ENCODE data around the gene COL4A1.
A peak's percentile ranks its signal among the peaks of the same experiment; 100 is the strongest.

The COL4A1 gene

DNA sequence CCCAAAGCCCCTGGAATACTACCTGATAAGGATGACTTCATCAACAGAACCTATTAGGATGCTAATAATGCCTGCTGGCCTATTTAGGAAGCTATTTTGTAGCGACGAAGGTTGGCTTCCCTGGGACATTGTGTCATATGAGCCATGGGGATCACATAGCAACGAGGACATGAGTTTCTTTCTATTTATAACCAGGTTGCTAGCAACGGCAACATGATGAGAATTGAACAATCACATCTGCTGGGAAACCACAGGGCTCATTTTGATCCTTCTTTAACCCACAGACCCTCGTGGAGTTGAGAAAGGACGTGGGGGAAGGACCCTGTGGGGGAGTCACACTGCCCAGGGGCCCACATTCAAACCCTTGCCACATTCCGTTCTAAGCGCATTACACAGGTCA lies 172.2 kb downstream of the COL4A1 start:
- DNase-seq (ENCODE audit: low spot score): no peak

DNA sequence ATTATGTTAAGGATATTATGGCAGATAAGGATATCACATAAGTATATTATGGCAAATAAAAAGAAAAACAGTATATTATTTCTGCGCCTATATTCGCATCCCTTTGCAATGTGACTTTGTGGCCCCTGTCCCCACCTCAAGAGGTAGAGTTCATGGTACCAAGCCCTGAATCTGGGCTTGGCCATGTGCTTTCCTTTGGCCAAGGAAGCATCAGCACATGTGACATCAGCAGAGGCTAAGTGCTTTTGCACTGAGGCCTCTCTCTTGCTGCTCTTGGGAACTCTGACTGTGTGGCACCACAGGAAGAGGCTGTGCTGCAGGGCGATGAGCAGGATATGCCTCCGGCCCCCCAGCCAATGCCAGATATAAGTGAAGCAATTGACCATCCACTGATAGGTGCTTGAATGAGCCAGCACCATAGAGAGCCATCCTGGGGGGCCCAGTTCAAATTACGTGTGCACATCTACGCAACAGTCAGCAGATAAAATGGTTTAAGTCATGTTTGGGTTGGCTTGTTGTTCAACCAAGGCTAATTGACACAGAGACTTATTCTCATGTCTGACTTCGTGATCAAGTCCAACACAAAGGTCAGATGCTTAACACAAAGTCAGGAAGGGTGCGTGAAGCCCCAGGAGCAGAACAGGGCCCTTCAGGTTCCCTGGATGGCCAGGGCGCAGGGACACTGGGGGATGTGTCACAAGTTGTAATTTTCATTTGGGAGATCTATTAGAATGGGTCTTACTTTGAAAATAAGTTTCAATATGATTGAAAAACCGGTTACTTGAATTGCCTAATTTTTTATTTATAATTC lies 173.3 kb downstream of the COL4A1 start:
- DNase-seq (ENCODE audit: low spot score): no peak

DNA sequence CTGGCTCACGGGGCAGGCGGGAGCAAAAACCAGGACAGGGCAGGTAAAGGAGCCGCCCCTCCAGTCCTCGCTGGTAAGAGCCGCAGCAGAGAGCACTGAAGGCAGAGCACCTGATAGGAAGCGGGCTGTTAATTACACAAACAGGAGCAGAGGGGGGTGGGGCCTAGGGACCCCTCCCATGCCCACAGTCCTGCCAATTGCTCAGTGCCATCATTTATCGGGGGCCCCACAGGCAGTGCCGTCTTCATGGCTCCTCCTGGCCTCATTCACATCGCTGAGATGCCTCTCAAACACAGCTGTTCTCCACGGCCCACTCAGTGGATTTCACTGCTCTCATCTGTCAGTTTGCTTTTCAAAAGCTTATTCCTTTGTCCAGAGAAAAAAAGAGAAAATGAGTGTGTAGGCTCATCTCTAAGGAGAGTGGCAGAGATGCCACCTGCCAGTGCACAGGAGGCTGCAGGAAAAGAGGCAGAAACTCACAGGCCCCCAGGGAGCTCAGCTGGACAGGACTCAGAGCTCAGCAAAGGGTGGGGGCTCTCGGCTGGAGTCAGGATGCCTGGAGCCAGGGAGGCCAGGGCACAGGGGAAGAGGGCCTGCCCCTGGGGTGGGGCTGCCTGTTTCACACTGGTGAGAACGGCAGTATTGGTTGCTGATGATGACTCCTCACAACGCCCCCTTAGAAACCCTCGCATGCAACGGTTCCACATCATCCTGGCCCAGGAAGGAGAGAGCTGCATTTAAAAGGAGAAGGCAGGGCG lies 174.6 kb downstream of the COL4A1 start:
- DNase-seq (ENCODE audit: low spot score): no peak

DNA sequence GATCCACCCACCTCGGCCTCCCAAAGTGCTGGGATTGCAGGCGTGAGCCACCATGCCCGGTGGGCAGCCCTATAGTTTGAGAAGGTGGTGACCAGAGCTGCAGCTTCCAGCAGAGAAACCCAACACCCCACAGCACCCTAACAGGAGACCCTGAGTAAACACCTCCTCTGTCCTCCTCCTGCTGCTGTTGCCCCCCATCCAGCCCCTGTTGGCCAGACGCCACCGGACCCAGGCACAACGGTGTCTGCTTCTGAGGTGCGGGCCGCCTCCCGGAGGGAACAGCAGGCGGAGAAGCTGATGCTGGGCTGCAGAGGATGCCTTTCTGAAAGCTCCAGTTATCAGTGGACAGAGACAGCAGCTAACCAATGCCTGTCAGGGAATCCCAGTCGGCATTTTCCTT lies 175.5 kb downstream of the COL4A1 start:
- no peak for DNase-seq (ENCODE audit: low spot score)

GRCh38 chr13:110130431-110130830 lies 176.5 kb downstream of the COL4A1 start:
- DNase-seq (ENCODE audit: low spot score): no peak

DNA sequence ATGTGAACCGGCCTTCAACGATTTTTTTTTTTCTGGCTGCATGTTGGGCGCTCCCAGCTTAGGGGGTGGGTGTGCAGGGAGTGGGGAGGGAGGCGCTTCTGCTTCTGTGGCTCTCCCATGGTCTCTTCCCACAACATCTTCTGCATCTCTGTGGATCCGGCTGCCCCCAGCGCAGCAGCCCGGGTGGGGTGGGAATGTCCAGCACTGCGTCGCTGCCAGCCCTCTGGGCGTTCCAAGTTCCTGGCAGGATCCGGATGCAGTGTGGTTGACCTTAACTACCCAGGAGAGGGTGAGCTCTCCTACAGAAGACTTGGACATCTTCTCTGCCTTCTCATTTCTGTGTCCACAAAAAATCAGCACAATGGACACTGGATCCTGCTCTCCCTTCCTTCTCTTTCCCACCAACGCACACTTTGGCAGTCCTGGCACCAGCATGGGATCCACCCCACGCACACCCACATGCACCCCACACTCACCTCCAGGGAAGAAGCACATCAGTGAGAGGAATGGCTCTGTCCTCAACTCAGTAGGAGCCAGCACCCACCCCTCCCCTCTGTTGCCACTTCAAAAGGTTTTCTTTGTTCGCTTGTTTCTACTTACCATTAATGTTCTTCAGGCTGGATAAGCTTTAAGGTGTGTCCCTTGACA lies 177.3 kb downstream of the COL4A1 start:
- DNase-seq (ENCODE audit: low spot score): no peak

- no peak for DNase-seq (ENCODE audit: low spot score)
Observed at GRCh38 chr13:110129076-110129475, 177.9 kb downstream of the COL4A1 start.

DNA sequence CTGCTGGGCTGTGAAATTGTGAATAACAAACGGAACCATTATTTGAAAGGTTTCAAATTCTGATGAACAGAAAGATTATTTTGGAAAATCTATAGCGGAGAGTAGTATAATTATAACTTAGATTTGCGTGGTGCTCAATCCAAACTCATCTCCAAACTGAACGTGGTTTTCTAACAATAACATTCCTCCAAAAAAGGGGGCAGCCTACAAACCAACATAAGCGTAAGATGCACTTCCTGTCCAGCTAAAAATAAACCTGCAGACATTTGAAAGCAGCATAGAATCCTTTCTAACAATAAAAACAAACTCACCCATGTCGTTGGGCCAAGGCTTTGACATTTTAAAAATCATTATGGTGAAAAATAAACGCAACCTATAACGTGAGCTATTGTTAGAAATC lies 178.4 kb downstream of the COL4A1 start:
- DNase-seq (ENCODE audit: low spot score): no peak

GRCh38 chr13:110127986-110128511 lies 178.9 kb downstream of the COL4A1 start:
- DNase-seq (ENCODE audit: low spot score): no peak

DNA sequence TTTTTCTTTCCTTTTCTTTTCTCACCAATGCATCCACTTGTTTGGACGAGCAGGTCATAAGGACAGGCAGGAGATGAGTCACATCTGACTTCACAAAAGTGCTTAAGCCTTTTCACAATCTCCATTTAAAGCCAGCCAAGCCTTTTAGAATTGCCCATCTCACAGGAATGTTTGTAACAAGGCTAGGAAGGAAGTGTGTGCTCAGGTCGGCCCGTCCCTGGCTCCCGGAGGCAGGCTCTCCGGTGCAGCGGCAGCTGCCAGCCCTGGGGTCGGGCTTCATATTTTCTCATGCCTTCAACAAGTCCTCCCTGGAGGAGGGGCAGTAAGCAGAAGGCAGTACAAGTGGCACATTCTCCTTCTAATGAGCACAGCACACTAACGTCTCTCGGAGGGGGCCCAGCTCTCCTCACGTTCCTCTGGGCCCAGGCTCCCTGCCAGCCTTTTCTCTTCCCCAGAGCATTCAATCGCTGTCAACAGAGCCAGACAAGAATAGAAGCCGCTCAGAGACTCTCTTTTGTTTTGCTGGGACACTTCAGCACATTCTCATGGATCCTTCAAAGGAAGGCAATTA lies 180.5 kb downstream of the COL4A1 start:
- DNase-seq (ENCODE audit: low spot score): no peak

DNA sequence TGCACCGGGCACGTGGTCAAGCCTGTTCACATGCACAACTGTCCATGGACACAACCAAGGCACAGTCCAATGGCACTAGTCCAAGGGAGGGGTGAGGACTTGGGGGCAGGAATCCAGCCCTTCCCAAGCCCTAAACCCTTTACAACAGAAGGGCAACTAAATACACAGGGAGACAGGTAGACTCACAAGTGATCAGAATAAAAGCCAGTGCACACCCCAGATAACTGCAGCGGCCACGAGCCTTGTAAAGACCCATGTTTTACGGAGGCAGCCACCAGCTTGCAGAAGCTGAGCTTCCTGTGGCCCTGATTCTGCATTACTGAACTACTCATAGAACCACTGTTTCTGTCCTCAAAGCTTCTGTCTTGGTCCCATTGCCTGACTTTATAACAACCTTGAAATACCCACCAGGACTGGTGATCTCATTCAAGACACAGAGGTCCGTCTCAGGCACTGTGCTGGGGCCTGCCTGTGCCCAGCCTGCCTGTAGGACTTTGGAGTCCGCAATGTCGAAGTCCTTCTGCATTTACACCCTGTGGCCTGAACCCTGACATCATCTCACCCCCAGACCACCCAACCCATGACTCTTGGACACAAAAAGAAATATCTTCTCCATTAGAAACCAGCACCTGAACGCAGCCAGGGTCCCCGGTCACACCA lies 181.2 kb downstream of the COL4A1 start:
- DNase-seq (ENCODE audit: low spot score): no peak

- DNase-seq (ENCODE audit: low spot score): no peak
Observed at GRCh38 chr13:110125157-110125556, 181.8 kb downstream of the COL4A1 start.

DNA sequence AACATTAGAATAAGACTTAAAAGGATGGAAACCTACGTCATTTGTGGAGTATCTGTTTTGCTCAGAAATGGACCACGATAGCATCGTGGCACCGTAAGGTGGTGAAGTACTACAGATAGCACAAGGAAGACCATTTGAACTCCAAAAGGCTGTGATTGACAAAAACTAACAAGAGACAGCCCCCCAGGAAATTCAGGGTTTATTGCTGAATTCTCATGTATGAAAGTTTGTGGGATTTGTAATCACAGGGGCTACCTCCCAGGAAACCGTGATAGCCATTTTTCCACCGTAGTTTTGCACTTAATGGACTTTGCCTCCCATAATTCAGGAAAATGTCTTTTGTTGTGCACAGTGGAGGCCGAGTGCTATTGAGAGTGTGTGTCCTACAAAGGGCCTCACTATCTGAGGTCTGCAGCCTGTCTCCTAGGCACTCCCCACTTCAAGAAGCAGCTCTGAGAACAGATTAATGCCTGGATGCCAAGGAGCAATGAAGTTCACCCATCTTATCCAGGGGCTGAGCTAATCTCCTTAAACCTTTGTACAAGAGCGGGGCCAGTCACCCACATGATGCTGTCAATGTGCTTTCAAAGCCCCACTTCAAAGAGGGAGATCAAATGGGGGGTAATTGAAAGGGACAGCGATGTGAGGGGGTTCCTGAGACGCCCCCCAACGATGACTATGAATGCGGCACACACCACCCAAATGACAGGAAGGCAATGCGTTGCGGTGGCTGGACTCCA lies 182.6 kb downstream of the COL4A1 start:
- no peak for DNase-seq (ENCODE audit: low spot score)

DNA sequence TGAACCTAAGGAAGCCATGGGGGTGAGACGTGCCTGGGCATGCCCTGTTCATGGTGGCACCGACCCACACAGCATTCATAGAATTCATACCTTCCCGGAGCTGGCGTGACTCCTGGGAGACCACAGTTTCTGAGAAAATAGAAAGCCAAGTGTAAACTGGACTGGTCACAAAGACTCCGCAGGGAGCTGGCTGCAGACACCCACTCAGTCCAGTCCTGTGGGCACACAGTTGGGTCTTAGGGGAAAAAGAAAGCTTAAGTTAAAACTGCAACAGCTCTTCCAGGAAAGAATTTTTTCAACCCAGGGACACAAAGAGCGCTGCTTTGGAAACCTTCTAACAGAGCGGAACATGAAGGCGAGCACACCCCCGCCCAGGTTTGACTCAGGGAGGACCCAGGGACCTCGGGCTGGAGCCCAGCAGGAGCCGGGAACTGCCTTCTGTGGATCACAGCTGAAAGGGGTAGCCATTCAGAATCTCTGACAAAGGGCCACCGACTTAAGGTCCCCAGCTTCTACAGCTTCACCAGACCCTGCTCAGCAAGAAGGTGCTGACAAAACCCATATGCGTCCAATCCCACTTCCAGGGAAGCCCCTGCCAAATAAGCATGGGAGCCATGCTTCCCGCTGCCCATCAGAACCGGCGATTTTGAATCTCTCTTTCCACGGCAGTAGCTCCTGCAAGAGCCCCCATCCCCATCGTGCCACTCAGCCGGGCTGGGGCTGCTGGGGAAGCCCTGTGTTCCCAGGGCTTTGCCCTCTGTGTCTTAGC lies 183.7 kb downstream of the COL4A1 start:
- DNase-seq (ENCODE audit: low spot score): no peak

- no peak for DNase-seq (ENCODE audit: low spot score)
Observed at GRCh38 chr13:110121422-110122083, 185.4 kb downstream of the COL4A1 start.

GRCh38 chr13:110119935-110120905 lies 186.7 kb downstream of the COL4A1 start:
- DNase-seq (ENCODE audit: low spot score): no peak

- DNase-seq (ENCODE audit: low spot score): no peak
Observed at GRCh38 chr13:110118106-110118505, 188.9 kb downstream of the COL4A1 start.

DNA sequence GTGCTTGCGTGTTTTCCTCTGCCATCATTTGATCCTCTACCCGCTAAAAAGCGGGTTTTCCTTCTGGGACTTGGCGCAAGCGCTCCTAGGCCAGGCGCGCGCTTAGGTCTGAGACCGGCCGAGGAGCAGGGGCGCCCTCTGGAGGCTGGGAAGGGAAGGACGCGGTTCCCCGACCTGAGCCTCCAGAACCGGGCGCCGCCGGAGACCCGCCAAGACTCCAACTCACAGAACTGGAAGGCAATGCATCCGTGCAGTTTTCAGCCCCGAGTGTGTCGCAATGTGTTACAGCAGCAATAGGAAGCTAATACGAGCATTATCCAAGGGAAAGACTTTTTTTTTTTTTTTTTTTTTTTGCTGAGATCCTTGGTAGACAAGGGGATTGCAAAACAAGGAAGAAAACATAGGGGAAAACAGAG lies 190.9 kb downstream of the COL4A1 start:
- peak; percentile 55 for DNase-seq (ENCODE audit: low spot score)
